Hair follicle dermal papilla cell (primary cell): ENCODE measurements around the gene CLP1. TPM values are rescaled to one million over a fixed set of nuclear protein-coding genes. Genes with fewer than 3 reads are reported as not detected.

Experiments
- small RNA-seq: library from RNA; depleted of rRNA; stranded (forward); fragments of <200 nt; gene quantifications from one replicate; pipeline ENCODE3, GENCODE V24; 2012
- total RNA-seq: library from RNA; depleted of rRNA; stranded (reverse); fragments of >200 nt; gene quantifications from 2 replicates; pipeline ENCODE4 v1.2.3, GENCODE V29; 2012

The CLP1 gene
- 13.8 and 17.5 TPM in 2 replicates for total RNA-seq

GRCh38 chr11:57657194-57658022, at the start of gene CLP1:
CLP1 (plus strand) TSS chr11:57657762; CDS start chr11:57659477, 1,715 bp downstream.

GRCh38 chr11:57649826-57650738, 7.5 kb upstream of the CLP1 start, which contains the start of gene YPEL4:
YPEL4 (minus strand) TSS chr11:57649912; CDS start chr11:57647107, 2,805 bp downstream.

GRCh38 chr11:57667736-57668433, 10.3 kb downstream of the CLP1 start, which contains the start of gene ZDHHC5:
ZDHHC5 (plus strand) TSS chr11:57668114; CDS start chr11:57673091, 4,977 bp downstream.

Small RNAs within 50 kb of the gene (small RNA-seq; reads per million reads assigned to genes)
- 4,633 reads per million, percentile 100 among the genes with 10 or more reads in this experiment for gene MIR130A

Other genes starting within 250 kb of the CLP1 start
- gene SLC43A3, start 230.6 kb upstream of the CLP1 start, total RNA-seq, result 32.4 and 54.8 TPM in 2 replicates
- 0.12 and 0.49 TPM in 2 replicates for gene RTN4RL2, start 197.2 kb upstream of the CLP1 start, total RNA-seq
- 12.9 and 19.1 TPM in 2 replicates for gene SLC43A1, start 142.1 kb upstream of the CLP1 start, total RNA-seq
- 10.5 and 12.3 TPM in 2 replicates for gene TIMM10, start 127.0 kb upstream of the CLP1 start, total RNA-seq
- gene SMTNL1, start 120.2 kb upstream of the CLP1 start, total RNA-seq, result not detected in 2 replicates
- 64.8 and 65.7 TPM in 2 replicates for gene UBE2L6, start 90.1 kb upstream of the CLP1 start, total RNA-seq
- 22.2 and 24.5 TPM in 2 replicates for gene SERPING1, start 60.1 kb upstream of the CLP1 start, total RNA-seq
- 0.73 and 0.97 TPM in 2 replicates for gene YPEL4, start 7.8 kb upstream of the CLP1 start, total RNA-seq
- 53.9 and 57.3 TPM in 2 replicates for gene ZDHHC5, start 10.4 kb downstream of the CLP1 start, total RNA-seq
- gene MED19, start 54.5 kb downstream of the CLP1 start, total RNA-seq, result 10.2 and 10.9 TPM in 2 replicates
- 41.4 and 48.2 TPM in 2 replicates for gene TMX2, start 54.8 kb downstream of the CLP1 start, total RNA-seq
- 46.9 and 57.4 TPM in 2 replicates for gene SELENOH, start 83.7 kb downstream of the CLP1 start, total RNA-seq
- not detected in 2 replicates for gene BTBD18, start 94.1 kb downstream of the CLP1 start, total RNA-seq
- 130 and 142 TPM in 2 replicates for gene CTNND1, start 104.0 kb downstream of the CLP1 start, total RNA-seq